ENCODE measurements around the gene DYNLRB2. TPM values are rescaled to one million over a fixed set of nuclear protein-coding genes. Genes with fewer than 3 reads are reported as not detected.

Gene DYNLRB2
- total RNA-seq, 1 donor: 0.27 TPM

DNA sequence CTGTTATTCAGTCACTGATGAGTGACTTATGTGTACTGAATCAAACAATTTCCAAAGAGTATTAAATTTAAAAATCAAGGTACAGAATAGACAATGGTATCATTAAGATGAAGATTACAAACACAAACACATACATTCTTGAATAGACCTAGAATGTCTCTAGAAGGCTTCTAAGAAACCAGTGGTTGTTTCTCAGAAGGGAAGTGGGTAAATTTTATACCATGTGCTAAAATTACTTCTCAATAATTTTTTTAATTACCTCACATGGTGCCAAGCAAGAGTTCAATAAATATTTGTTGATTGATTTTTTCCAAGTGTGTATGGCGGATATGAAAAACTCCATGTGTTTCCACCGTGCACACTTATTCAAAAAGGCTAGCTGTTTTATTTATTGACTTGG is 6.4 kb downstream of the DYNLRB2 start:
- DNase-seq (ENCODE audit: low read depth in 2 of 3, low spot score in 2 of 3): no peak

DNA sequence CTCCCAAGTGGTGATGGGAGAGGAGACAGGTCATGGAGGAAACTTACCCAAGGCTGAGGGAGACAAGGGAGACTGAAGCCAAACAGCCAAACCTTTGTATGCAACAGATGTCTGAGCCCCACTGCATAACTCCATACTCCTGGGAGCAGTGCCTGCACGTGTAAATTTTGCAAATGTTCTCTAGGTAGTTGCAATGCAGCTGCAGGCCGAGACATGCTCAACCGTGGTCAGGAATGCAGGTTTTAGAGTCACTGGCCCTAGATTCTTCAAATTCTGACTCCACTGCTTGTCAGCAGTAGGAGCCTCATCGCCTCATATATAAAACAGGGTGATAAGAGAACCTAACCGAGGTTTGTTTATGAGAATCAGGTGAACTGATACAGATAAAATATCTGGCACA is 11.5 kb downstream of the DYNLRB2 start:
- DNase-seq (ENCODE audit: low read depth in 2 of 3, low spot score in 2 of 3): no peak

DNA sequence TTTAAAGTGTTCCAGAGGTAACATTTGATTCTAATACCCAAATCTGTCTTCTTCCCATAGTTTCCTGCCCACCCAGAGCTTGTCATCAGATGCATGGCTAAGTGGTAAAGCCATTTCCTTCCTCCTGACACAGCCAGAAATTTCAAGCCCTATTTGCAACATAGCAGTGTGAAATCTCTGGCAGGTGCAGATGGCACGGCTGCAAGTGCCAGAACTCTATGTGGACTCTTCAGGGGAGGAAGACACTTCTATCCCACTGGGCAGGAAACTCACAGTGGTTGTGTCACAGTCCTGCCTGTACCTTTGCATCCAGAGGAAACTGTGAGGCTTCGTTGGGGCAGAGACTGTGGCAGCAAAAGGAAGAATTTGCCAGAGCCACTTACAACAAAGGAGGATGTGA is 13.2 kb downstream of the DYNLRB2 start:
- peak in 1 of 3 donors; percentile 39 for DNase-seq (ENCODE audit: low read depth in 2 of 3, low spot score in 2 of 3)

DNA sequence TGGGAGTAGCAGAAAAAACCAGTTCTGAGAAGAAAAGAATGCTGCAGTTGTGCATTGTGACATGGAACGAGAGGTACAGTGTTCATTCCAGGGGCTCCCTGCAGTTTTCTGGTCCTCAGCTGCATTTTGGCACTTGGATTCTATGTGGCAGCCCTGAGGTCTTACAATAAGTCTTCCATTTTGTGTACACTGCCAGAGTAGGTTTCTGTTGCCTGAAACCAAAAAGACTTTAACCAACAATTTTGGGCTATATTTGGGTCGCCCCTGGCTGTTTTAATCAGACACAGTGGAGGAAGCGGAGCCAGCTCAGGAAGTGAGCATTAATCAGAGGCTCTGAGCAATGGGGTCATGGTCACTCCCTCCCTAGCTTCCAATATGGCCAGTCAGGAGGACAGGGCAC is 15.7 kb downstream of the DYNLRB2 start:
- DNase-seq (ENCODE audit: low read depth in 2 of 3, low spot score in 2 of 3): no peak

DNA sequence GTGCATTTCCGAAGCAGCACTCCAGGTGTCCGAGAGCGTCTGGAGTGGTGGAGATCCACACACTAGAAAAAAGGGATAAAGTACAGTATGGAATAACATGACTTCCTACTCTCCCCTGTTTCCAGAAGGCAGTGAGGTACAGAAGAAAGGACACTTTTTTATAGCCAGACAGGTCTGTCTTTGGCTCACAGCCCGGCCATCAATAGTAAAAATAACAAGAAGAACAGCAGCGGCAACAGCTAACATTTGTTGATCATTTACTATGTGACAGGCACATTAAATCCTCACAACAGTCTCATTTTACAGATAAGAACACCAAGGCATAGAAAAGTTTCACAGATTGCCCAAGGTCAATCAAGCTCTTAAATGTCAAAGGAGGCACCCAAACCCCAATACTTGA is 16.2 kb downstream of the DYNLRB2 start:
- no peak for DNase-seq (ENCODE audit: low read depth in 2 of 3, low spot score in 2 of 3)

DNA sequence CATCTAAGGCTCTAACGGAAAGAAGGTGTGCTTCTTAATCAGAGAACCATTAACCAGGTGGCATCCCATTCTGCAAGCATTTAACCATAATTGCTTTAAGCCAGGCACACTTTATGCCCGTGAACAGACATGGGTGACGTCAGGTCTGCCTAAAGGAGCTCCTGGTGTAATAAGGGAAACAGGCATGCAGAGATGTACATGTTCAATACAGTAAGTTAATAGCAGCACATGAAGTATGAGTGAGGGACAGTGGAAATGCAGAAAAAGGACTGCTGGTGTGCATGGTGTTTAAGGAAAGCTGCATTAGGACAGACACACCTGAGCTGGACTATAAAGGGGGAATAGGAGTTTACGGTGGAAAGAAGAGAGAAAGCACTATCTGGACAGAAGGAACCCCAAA is 18.6 kb downstream of the DYNLRB2 start:
- DNase-seq (ENCODE audit: low read depth in 2 of 3, low spot score in 2 of 3): no peak

DNA sequence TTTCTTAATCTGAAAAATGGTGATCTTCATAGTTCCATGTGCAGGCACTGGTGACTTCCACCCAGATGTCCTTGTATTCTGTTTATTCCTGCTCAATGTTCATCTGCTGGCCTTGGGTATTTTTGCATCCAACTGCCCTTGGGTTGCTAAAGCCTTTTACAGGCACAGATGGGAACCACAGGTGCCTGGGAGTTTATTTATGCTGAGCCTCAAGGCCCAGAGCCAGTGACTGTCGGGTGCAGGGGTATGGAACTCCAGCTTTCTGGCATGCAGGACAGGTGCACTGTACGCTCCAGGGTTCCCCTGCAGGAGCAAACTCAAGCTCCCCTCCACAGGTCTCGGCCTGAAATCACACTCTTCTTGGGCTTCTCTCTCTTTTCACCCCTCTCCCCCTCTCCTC is 22.3 kb downstream of the DYNLRB2 start:
- no peak for DNase-seq (ENCODE audit: low read depth in 2 of 3, low spot score in 2 of 3)

DNA sequence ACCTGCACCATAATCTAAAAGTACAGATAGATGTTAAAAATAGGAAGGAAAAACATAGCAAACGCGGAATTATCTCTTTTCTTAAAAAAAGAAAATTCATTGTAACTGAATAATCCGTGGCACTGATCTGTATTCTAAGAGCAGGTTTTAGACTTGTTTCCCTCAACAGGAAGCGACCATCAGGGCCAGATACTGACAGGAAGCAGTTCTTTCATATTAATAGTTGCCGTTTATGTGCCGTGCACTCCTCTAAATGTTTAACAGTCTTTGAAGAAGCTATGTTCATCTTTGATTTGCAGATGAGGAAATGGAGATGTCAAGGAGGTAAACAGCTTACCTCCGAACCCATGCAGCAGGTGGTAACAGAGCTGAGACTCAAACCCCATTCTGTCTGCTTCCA is 23.6 kb downstream of the DYNLRB2 start:
- peak in 1 of 3 donors; percentile 29 for DNase-seq (ENCODE audit: low read depth in 2 of 3, low spot score in 2 of 3)

DNA sequence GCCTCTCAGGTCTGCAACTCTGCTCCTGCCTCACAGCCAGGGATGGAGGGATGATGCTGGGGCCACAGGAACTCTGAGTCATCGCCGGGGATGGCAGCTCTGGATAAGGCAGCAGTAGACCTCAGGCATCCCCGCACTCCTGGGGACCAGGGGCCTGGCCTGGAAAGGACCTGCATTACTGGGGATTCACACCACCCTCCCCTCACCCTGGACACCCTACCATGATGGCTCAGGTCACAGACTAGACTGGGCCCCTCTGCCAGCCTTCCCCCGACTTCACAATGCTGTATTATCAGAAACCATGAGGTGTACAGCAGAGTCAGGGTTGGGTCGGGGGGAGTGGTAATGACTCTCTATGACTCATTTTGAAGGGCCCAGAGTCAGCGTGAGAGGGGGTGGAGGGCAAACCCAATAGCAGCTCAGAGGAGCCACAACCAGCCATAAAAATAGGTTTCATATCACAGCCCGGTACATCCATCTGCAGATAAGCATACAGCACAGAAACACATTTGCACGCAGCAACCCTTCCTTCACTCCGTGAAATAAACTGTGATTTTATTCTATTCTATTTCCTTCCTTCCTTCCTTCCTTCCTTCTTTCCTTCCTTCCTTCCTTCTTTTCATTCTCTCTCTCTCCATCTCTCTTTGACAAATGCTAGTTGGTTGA is 28.8 kb downstream of the DYNLRB2 start:
- peak in 2 of 3 donors; percentile 40 to 53 for DNase-seq (ENCODE audit: low read depth in 2 of 3, low spot score in 2 of 3)

DNA sequence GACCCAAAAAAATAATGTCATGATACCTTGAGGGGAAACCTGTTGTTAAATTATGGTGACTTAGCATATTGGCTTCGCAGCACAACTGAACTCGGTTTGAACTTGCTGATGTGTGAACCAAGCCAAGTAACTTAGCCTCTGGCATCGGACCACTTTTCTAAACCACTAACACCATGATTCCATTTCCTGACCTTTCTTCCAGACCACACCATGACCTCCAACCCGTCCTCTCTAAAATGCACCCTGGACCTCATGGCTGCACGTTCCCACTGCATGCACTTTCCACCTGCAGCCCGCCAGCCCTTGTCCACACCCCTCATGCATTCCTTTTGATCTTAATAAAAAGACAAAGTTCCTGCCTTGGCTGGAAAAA is 29.3 kb downstream of the DYNLRB2 start:
- peak in 1 of 3 donors; percentile 42 for DNase-seq (ENCODE audit: low read depth in 2 of 3, low spot score in 2 of 3)

DNA sequence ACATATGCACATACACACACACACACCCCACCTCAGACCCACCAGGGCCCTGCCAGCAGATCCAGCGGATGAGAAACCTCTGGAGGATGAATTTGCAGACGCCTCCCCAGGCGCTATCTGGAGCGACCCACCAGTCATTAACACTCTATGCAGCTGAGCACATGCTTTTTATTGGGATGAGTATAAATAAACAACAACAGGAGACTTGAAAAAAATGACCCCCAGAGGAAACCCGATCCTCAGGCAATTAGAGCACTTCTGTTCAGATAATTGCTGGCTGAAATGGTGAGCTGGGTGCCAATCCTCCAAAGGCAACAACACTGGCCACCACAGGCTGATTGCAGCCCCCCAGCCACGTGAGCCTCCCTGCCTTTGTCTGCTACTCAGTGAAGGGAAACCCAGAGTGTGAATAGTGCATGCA is 32.9 kb downstream of the DYNLRB2 start:
- no peak for DNase-seq (ENCODE audit: low read depth in 2 of 3, low spot score in 2 of 3)

DNA sequence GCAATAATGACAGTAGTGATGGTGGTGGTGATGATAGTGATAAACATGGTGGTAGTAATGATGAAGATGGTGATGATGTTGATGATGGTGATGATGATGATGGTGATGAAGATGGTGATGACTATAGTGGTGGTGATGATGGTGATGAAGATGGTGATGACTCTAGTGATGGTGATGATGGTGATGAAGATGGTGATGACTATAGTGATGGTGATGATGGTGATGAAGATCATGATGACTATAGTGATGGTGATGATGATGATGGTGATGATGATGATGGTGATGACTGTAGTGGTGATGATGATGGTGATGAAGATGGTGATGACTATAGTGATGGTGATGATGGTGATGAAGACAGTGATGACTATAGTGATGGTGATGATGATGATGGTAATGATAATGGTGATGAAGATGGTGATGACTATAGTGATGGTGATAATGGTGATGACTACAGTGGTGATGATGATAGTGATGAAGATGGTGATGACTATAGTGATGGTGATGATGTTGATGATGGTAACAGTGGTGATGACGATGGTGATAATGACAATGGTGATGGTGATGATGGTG is 35.6 kb downstream of the DYNLRB2 start:
- no peak for DNase-seq (ENCODE audit: low read depth in 2 of 3, low spot score in 2 of 3)

DNA sequence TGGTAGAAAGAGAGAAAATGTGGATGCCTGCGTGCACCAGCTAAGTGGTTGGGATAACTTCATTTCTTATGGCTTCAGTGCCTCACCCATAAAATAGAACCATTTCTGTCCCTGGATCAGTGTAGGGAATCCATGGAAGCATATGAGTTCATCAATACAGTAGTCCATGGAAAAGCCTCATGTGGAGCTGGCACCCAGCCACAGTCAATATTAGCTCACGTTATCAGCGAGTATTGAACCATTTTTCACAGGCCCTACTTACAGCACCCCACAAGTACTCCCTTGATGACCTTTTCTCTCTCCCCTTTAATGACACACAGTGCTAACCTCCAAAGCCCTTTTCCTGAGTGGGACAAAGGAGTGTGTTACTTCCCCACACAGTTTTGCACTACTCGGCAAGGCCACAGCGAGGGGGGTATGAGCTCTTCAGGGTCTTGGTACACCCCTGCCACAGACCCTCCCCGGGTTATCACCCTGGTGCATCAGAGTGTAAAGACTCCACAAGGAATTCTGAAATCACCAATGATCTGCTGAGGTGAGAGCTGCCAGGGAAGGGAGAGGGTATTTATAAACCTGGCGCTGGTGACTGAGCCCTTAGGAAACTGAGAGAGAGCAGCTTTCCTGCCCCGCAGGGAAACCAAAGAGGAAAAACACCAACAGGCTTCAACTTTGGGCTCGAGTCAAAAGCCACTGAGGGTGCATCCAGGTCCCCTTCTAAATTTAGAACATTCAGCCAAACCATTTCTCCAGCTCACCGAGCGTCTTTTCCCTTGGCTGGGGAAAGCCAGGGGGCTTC is 36.9 kb downstream of the DYNLRB2 start:
- no peak for DNase-seq (ENCODE audit: low read depth in 2 of 3, low spot score in 2 of 3)

DNA sequence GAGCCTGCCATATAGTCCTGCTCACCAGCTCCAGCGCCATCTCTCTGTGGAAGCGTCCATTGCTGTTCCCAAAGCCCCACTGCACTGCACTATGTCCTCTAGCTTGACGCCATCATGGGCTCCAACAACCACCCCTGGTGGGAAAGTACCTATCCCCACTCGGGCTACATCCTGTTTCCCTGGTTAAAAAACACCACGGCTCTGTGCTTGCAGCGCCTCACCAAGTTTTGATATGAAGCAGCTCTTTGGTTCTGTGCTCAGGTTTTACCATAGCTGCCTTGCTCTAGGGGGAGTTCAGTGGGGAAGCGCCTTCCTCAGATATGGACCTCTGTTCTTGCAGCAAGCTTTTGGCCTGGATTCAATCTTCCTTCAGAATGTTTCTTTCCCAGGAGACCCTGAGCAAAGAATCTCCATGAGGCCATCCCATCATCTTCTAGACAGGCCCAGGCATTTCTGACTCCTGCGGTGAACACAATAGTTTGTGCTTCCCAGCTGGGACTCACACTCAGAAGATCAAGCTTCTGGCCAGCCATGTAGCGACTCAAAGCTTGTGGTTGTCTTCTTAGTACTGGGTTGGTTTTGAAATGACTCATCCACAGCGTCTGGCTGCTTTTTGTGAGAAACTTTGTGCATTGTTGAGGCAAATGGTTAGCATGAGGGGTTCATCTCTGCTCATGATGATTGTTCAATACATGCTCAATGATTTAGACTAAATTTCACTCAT is 39.5 kb downstream of the DYNLRB2 start:
- no peak for DNase-seq (ENCODE audit: low read depth in 2 of 3, low spot score in 2 of 3)

DNA sequence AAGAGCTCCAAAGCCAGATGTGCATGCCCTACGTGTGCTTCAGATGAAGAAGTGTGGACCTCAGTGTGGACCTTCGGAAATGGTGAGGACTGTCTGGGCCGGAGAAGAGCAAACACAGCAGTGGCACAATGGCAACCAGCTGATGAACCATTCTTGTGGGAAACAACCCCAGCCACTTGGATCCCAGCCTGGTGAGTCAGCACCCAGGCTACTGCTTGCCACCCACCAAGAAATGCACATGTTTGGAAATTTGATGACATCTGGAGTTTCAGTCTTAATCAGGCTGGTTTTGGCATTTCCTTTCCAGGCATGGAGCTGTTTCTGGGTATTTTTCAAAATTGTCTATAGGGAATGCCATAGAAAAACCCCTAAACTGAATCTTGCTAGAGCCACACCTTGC is 42.7 kb downstream of the DYNLRB2 start:
- no peak for DNase-seq (ENCODE audit: low read depth in 2 of 3, low spot score in 2 of 3)

DNA sequence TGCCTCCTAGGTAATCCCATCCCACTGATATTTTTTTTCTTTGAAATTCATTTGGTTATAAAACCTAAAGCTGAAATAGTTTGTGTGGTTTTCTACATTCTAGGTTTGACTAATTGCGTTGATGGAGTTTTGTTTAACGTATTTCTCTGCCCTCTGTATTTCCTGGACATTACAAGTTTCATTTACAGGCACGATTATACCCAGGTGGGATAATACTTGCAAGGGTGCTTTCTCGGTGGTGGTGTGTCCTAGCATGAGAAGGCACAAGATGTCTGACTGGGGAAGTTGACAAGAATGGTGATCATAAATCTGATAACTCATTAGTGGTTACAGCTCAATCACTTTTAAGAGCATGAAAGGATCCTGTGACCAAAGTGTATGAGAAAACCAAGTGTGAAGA is 45.0 kb downstream of the DYNLRB2 start:
- DNase-seq (ENCODE audit: low read depth in 2 of 3, low spot score in 2 of 3): no peak

DNA sequence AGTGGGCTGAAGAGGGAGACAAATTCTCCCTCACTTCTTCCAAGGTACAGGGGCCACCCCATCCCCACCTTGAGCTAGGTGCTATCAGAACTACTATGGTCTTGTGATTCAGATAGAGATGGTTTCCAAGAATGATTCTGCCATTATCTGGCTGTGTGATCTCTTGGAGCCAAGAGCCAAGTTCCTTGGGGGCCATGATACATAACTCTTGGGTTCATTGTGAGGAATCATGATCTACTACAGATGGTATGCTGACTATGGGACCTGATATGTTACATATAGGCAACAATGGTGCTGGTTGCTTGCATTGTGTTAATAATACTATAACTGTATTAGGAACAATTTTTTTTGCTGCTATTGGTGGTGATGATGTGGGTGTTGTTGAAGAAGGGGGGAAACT is 45.7 kb downstream of the DYNLRB2 start:
- no peak for DNase-seq (ENCODE audit: low read depth in 2 of 3, low spot score in 2 of 3)

DNA sequence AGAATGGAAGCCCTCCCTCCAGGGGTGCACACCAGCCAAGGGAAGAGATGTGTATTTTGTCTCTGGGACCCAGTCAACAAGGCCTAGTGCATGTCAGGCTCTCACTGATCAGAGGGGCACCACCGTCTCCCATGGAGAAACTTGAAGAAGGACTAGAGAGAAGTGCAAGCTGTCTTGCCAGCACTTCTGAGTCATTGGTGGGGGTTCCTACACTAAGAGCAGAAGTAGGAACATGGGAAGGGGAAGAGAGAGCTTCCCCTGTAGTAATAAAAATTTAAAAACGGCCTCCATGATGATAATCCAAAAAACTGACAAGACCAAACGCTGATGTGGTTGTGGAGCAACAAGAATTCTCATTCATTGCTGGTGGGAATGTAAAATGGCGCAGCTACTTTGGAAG is 46.3 kb downstream of the DYNLRB2 start:
- DNase-seq (ENCODE audit: low read depth in 2 of 3, low spot score in 2 of 3): no peak

DNA sequence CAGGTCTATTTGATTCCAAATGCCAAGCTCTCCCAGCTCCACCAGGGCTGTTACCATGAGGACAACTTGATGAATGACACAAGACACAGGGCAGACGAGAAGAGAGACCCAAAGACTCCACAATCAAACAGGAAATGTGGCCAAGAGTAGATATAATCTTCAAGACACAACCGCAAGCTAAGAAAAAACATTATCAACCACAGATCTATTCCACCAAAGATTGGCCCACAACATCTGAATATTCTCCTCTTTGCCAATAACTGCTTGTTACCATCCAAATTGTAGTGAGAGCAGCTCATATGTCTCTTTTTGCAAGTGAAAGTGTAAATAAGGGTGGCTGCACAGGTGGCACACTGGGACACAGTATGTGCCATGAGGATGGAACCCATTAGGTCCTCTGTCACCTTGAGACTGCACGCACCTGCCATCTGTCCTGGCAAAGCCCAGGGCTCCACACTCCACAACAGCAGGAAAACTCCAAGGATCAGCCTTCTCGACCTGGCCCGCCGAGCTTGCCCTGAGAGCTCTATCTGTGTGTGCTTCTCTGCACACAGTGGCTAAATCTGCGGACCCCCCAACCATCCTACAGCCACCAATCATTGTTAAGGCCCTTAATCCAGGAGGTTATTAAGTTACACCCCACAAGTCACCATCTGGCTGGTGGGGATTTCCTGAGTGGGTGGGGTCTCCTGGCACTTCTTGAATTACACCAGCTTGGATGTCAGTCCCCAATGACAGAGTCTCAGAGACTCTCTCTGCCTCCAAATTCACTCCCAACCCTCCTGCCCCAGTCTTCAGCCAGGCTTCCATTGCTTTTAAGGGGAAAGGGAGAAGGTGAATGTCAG is 50.5 kb downstream of the DYNLRB2 start:
- DNase-seq (ENCODE audit: low read depth in 2 of 3, low spot score in 2 of 3): peak in 2 of 3 donors; percentile 73 to 93

DNA sequence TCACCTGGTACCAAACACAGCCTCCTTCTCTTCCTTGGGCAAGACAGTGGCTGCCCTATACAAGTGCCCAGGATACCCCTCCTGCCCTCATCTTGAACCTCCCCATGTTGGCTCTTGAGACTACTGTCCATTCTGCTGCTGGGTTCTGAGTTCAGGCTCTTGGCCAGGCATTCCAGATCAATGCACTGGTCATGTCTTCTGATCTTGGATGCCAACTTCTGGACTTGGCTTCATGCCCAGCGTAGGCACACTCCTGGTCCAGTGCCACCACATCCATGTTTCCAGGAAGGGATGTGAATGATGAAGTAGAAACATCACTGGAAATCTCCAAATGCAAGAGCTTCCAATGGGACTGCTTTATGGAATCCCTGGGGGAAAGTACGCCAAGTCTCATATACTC is 51.5 kb downstream of the DYNLRB2 start:
- DNase-seq (ENCODE audit: low read depth in 2 of 3, low spot score in 2 of 3): no peak

DNA sequence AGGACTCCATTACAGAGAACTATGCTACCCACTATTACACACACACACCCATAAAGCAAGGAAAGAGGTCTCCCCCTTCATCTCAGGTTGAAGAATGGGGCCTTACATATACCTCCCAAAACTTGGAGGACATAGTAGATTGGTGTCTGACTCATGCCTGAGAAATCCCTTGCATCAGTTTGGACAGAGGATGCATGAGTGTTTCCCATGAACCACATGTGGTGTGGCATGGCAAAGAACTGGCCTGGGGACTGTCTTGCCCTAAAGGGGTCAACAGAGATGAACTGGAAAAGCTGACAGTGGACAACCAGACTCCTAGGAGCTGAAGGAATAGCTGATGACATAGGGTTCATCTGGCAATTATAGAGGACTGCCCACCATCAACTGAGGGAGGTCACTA is 54.0 kb downstream of the DYNLRB2 start:
- DNase-seq (ENCODE audit: low read depth in 2 of 3, low spot score in 2 of 3): no peak
